Measurements from ENCODE around the gene PSG4.
A peak's percentile ranks its signal among the peaks of the same experiment; 100 is the strongest.
"Not testable (repeated sequence)": the region's sequence is repeated elsewhere in the genome, so short reads cannot be mapped to it uniquely, and the experiment has no call there.

PSG4 gene

GRCh38 chr19:43178577-43178976 is 26.9 kb downstream of the PSG4 start:
- DNase-seq (ENCODE audit: extremely low read depth, low read depth), result not testable (repeated sequence)

DNA sequence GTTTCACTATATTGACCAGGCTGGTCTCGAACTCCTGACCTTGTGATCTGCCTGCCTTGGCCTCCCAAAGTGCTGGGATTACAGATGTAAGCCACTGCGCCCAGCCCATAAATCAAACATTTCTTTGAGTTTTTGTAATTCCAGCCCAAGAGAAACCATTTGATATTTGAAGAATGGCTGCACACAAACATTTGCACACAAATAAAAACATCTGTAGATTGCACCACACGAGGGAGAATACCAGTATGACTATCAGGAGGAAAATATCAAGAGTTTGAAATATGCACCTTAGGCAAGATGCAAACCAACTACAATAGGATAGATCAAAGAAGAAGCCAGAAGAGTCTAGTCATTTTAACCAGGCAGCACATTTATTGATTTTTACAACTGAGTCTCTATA is 39.5 kb downstream of the PSG4 start:
- DNase-seq (ENCODE audit: extremely low read depth, low read depth), result not testable (repeated sequence)

- not testable (repeated sequence) for DNase-seq (ENCODE audit: extremely low read depth, low read depth)
Observed at GRCh38 chr19:43163135-43163534, 42.3 kb downstream of the PSG4 start.

GRCh38 chr19:43162261-43162660 is 43.2 kb downstream of the PSG4 start:
- DNase-seq (ENCODE audit: extremely low read depth, low read depth), result not testable (repeated sequence)

GRCh38 chr19:43152214-43152613 is 53.2 kb downstream of the PSG4 start:
- no peak for DNase-seq (ENCODE audit: extremely low read depth, low read depth)
- TF ChIP-seq, protein P1, sequence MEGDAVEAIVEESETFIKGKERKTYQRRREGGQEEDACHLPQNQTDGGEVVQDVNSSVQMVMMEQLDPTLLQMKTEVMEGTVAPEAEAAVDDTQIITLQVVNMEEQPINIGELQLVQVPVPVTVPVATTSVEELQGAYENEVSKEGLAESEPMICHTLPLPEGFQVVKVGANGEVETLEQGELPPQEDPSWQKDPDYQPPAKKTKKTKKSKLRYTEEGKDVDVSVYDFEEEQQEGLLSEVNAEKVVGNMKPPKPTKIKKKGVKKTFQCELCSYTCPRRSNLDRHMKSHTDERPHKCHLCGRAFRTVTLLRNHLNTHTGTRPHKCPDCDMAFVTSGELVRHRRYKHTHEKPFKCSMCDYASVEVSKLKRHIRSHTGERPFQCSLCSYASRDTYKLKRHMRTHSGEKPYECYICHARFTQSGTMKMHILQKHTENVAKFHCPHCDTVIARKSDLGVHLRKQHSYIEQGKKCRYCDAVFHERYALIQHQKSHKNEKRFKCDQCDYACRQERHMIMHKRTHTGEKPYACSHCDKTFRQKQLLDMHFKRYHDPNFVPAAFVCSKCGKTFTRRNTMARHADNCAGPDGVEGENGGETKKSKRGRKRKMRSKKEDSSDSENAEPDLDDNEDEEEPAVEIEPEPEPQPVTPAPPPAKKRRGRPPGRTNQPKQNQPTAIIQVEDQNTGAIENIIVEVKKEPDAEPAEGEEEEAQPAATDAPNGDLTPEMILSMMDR (IDR thresholded peaks at IDR 0.05; ENCODE audit: low read depth, low read length), result no peak

DNA sequence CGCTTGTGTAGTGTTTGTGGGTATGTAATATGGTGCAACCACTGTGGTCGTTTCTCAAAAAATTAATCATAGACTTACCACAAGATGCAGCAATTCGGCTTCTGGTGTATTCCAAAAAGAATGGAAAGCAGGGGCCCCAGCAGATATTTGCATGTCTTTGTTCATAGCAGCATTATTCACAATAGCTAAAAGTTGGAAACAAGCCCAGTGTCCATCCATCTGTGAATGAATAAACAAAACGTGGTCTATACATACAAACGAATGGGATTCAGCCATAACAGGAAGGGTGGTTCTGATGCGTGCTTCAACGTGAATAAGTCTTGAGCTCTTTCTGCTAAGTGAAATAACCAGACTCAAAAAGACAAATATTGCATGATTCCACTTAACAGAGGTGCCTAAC is 55.6 kb downstream of the PSG4 start:
- not testable (repeated sequence) for DNase-seq (ENCODE audit: extremely low read depth, low read depth)

DNA sequence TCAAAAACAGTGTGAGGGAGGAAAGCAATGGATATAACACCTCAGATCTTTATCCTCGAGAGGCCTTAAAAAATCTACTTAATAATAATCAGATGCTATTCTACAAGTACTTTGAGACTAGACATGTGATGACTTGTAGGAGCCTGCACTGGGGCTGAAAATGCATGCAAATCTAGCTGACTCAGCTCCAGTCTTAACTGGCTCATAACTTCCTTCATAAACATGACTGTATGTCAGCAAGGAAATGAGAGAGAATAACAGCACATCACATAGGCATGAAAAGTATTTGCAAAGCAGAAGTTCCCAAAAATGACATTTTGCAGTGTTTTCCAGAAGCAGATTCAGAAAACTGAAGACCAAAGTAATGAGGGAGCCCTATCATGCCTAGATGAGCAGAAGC is 57.2 kb downstream of the PSG4 start:
- DNase-seq (ENCODE audit: extremely low read depth, low read depth), result peak; percentile 49
- TF ChIP-seq, protein P1 (IDR thresholded peaks at IDR 0.05; ENCODE audit: low read depth, low read length), result no peak
